HepG2 (cell line): ENCODE data around the gene GLCE. TPM values are rescaled to one million over a fixed set of nuclear protein-coding genes. Genes with fewer than 3 reads are reported as not detected.
A peak's percentile ranks its signal among the peaks of the same experiment; 100 is the strongest.

Source experiments
- BCL6 ChIP-seq: IDR thresholded peaks from 2 replicates; pipeline ENCODE4 v1.6.1; 2016; ENCODE audit warnings: missing genetic modification reagents, missing compliant biosample characterization
- CCDC6 ChIP-seq: sonication (generic); formaldehyde crosslinking; IDR thresholded peaks from 2 replicates; pipeline ENCODE4 v1.8.1; 2022; ENCODE audit warnings: mild to moderate bottlenecking, missing genetic modification reagents, moderate library complexity
- CREM ChIP-seq, 2 experiments: sonication (generic) in 1 of 2; formaldehyde crosslinking in 1 of 2; IDR thresholded peaks; 2 replicates each; pipeline versions ENCODE4 v1.4.0 to v1.6.1; 2016 to 2020; ENCODE audit warnings: antibody characterized with exemption in 1 of 2, mild to moderate bottlenecking in 1 of 2, missing genetic modification reagents in 1 of 2
- ESRRA ChIP-seq: sonication (generic); formaldehyde crosslinking; IDR thresholded peaks from 2 replicates; pipeline ENCODE4 v1.5.1; 2020; ENCODE audit warnings: mild to moderate bottlenecking, low read depth, missing genetic modification reagents
- ETV5 ChIP-seq: IDR thresholded peaks from 2 replicates; pipeline ENCODE4 v1.6.1; 2018; ENCODE audit warnings: missing biosample characterization, missing genetic modification reagents, inconsistent platforms, borderline replicate concordance
- FOXJ3 ChIP-seq: sonication (generic); formaldehyde crosslinking; IDR thresholded peaks from 2 replicates; pipeline ENCODE4 v1.4.0; 2020; ENCODE audit warnings: missing genetic modification reagents, mild to moderate bottlenecking, borderline replicate concordance
- HCFC1 ChIP-seq: fragments of 150-350 bp; IDR thresholded peaks from 2 replicates; pipeline ENCODE4 v1.6.1; 2014; ENCODE audit warnings: low read depth, low read length
- HMG20B ChIP-seq: conservative IDR thresholded peaks from 2 replicates; pipeline ENCODE4 v1.6.1; 2016; ENCODE audit warnings: missing genetic modification reagents, missing compliant biosample characterization
- HOXA9 ChIP-seq: sonication (generic); formaldehyde crosslinking; IDR thresholded peaks from 2 replicates; pipeline ENCODE4 v1.8.1; 2022; ENCODE audit warnings: missing genetic modification reagents, mild to moderate bottlenecking, moderate library complexity, borderline replicate concordance
- KDM1A ChIP-seq: IDR thresholded peaks from 2 replicates; pipeline ENCODE4 v1.6.1; 2016; ENCODE audit warnings: missing compliant biosample characterization
- KDM2A ChIP-seq: sonication (generic); formaldehyde crosslinking; IDR thresholded peaks from 2 replicates; pipeline ENCODE4 v1.4.0; 2020; ENCODE audit warnings: low read depth, missing genetic modification reagents, borderline replicate concordance
- KLF6 ChIP-seq: IDR thresholded peaks from 2 replicates; pipeline ENCODE4 v1.8.0; 2016; ENCODE audit warnings: missing biosample characterization, missing genetic modification reagents
- MAFK ChIP-seq, 2 experiments: IDR thresholded peaks in 1 of 2; conservative IDR thresholded peaks in 1 of 2; 2 replicates each; pipeline ENCODE4 v1.6.1; 2011; ENCODE audit warnings: improper control_type of control experiment in 2 of 2, low read length in 2 of 2
- NAIF1 ChIP-seq: sonication (generic); formaldehyde crosslinking; IDR thresholded peaks from 2 replicates; pipeline ENCODE4 v1.5.0; 2020; ENCODE audit warnings: mild to moderate bottlenecking, missing genetic modification reagents, borderline replicate concordance
- NFIC ChIP-seq: IDR thresholded peaks from 2 replicates; pipeline ENCODE4 v1.6.1; 2012; ENCODE audit warnings: mild to moderate bottlenecking, low read length, inconsistent platforms
- RERE ChIP-seq: IDR thresholded peaks from 2 replicates; pipeline ENCODE4 v1.6.1; 2016; ENCODE audit warnings: low read depth, missing genetic modification reagents, missing compliant biosample characterization
- RXRA ChIP-seq: sonication (generic); formaldehyde crosslinking; IDR thresholded peaks from 2 replicates; pipeline ENCODE4 v1.5.1; 2020; ENCODE audit warnings: missing genetic modification reagents
- SALL1 ChIP-seq: sonication (generic); formaldehyde crosslinking; IDR thresholded peaks from 2 replicates; pipeline ENCODE4 v1.8.0; 2022; ENCODE audit warnings: mild to moderate bottlenecking, missing genetic modification reagents
- SMAD9 ChIP-seq: sonication (generic); formaldehyde crosslinking; IDR thresholded peaks from 2 replicates; pipeline ENCODE4 v1.5.1; 2020; ENCODE audit warnings: mild to moderate bottlenecking, missing genetic modification reagents
- TCF7L2 ChIP-seq: IDR thresholded peaks from 2 replicates; pipeline ENCODE4 v1.6.1; 2011; ENCODE audit warnings: mild to moderate bottlenecking, low read depth, low read length, moderate library complexity
- ZFP36 ChIP-seq: fragments of 150-350 bp; IDR thresholded peaks from 2 replicates; pipeline ENCODE4 v1.6.1; 2018; ENCODE audit warnings: borderline replicate concordance, low read length, low read depth; ENCODE audit not compliant: partially characterized antibody
- ZNF552 ChIP-seq: sonication (generic); formaldehyde crosslinking; IDR thresholded peaks from 2 replicates; pipeline ENCODE4 v1.9.0; 2022; ENCODE audit warnings: missing genetic modification reagents, mild to moderate bottlenecking, borderline replicate concordance
- ZNF574 ChIP-seq: sonication (generic); formaldehyde crosslinking; IDR thresholded peaks from 2 replicates; pipeline ENCODE4 v1.4.0; 2020; ENCODE audit warnings: missing genetic modification reagents
- polyA plus RNA-seq, 8 experiments: library from polyadenylated mRNA; depleted of rRNA in 3 of 8; stranded (reverse) in 7 of 8; unstranded in 1 of 8; fragments of >200 nt; fragmentation: Illumina TruSeq in 4 of 8; extraction: Trizol in 4 of 8; gene quantifications; 2 replicates each; pipeline versions ENCODE4 v1.2.1 to v1.2.3, GENCODE V29; 2011 to 2016; ENCODE audit warnings: low read depth in 4 of 8, missing spikeins in 1 of 8, mixed read lengths in 1 of 8; ENCODE audit not compliant: insufficient read depth in 1 of 8
- total RNA-seq, 5 experiments: library from RNA; depleted of rRNA; stranded (reverse); fragments of >200 nt; fragmentation: Illumina TruSeq; extraction: Trizol; gene quantifications; 2 replicates each; pipeline ENCODE4 v1.2.3, GENCODE V29; 2016; ENCODE audit warnings: low read depth in 1 of 5

GLCE gene
- total and polyA plus RNA-seq, 2 of the 13 experiments (the other 11 are each of a cell fraction or from before 2014, with no cell fraction given): 12.9 to 23.4 TPM

GRCh38 chr15:69126054-69126469 is 34.4 kb upstream of the GLCE start (continued):
- no peak for TF ChIP-seq ZFP36
- TF ChIP-seq HOXA9: no peak
- peak; percentile 99 for TF ChIP-seq BCL6 (CRISPR knock-in tag)
- TF ChIP-seq ZNF552 (CRISPR knock-in tag): no peak
- no peak for TF ChIP-seq NAIF1
- TF ChIP-seq CCDC6 (CRISPR knock-in tag): peak; percentile 55; the same call in 1 of the 2 replicates
- TF ChIP-seq SALL1 (CRISPR knock-in tag): peak; percentile 95
- TF ChIP-seq KDM2A: 0 out of 2 replicates have a peak, but pooled peaks have one; percentile 24
- TF ChIP-seq NFIC: no peak
- TF ChIP-seq HMG20B (CRISPR knock-in tag): peak; percentile 86
- peak; percentile 73; the same call in 1 of the 2 replicates for TF ChIP-seq FOXJ3 (CRISPR knock-in tag)
- 0 out of 2 replicates have a peak, but pooled peaks have one; percentile 49 for TF ChIP-seq SMAD9 (CRISPR knock-in tag)
- TF ChIP-seq ESRRA (CRISPR knock-in tag): 0 out of 2 replicates have a peak, but pooled peaks have one; percentile 40
- TF ChIP-seq RERE (CRISPR knock-in tag): peak; percentile 74; the same call in 1 of the 2 replicates
- TF ChIP-seq HCFC1: no peak
- TF ChIP-seq RXRA (CRISPR knock-in tag): peak; percentile 89; the same call in 1 of the 2 replicates
- TF ChIP-seq CREM (IDR thresholded peaks at IDR 0.05): peak; percentile 70
- no peak for TF ChIP-seq CREM (CRISPR knock-in tag; IDR thresholded peaks at IDR 0.05)
- no peak for TF ChIP-seq MAFK (conservative IDR thresholded peaks at IDR 0.05 in 1 of 2, IDR thresholded peaks at IDR 0.05 in 1 of 2; ENCODE audit: low read length in 2 of 2)
- TF ChIP-seq ETV5 (CRISPR knock-in tag): peak; percentile 74; the same call in 1 of the 2 replicates
- TF ChIP-seq KLF6 (CRISPR knock-in tag): peak; percentile 62; the same call in 1 of the 2 replicates
- peak; percentile 57; the same call in 1 of the 2 replicates for TF ChIP-seq ZNF574 (CRISPR knock-in tag)
- TF ChIP-seq KDM1A: peak; percentile 65; the same call in 1 of the 2 replicates
- no peak for TF ChIP-seq TCF7L2
